ENCODE measurements around the gene GPR142.

GRCh38 chr17:74380959-74381808 is 13.9 kb downstream of the GPR142 start:
- TF ChIP-seq POLR2A (IDR thresholded peaks at IDR 0.05; ENCODE audit: low read depth, low read length) (no peak), POLR2AphosphoS5 (IDR thresholded peaks at IDR 0.05; ENCODE audit: low read depth, low read length) (no peak), TAF1 (IDR thresholded peaks at IDR 0.05; ENCODE audit: borderline replicate concordance, low read depth, low read length) (no peak)

Measured in GM12892 (cell line).